Liver (tissue), 3 donors: ENCODE results near the gene SLC6A5.
"Not testable (repeated sequence)": the region's sequence is repeated elsewhere in the genome, so short reads cannot be mapped to it uniquely, and the experiment has no call there.

ENCODE experiments used
- FOXA1 ChIP-seq: IDR thresholded peaks from 2 replicates; pipeline ENCODE4 v1.6.1; 2016; ENCODE audit warnings: antibody characterized with exemption
- GABPA ChIP-seq, 2 donors: IDR thresholded peaks in 1 of 2; conservative IDR thresholded peaks in 1 of 2; 2 replicates each; pipeline ENCODE4 v1.6.1; 2016; ENCODE audit warnings: antibody characterized with exemption in 2 of 2, mild to moderate bottlenecking in 1 of 2, moderate library complexity in 1 of 2
- HNF4A ChIP-seq, 2 donors: conservative IDR thresholded peaks; 2 replicates each; pipeline ENCODE4 v1.6.1; 2016; ENCODE audit warnings: antibody characterized with exemption in 2 of 2, mild to moderate bottlenecking in 2 of 2
- HNF4G ChIP-seq: IDR thresholded peaks from 2 replicates; pipeline ENCODE4 v1.6.1; 2016; ENCODE audit warnings: antibody characterized with exemption
- RAD21 ChIP-seq, 2 donors: IDR thresholded peaks; 2 replicates each; pipeline ENCODE4 v1.6.1; 2016; ENCODE audit warnings: antibody characterized with exemption in 2 of 2, mild to moderate bottlenecking in 2 of 2
- TAF1 ChIP-seq: conservative IDR thresholded peaks from 2 replicates; pipeline ENCODE4 v1.6.1; 2016; ENCODE audit warnings: antibody characterized with exemption, mild to moderate bottlenecking
- YY1 ChIP-seq: IDR thresholded peaks from 2 replicates; pipeline ENCODE4 v1.6.1; 2016; ENCODE audit warnings: antibody characterized with exemption, mild to moderate bottlenecking
- TF ChIP-seq, protein P1 (sequence below): fragments of 150-350 bp; IDR thresholded peaks from 2 replicates; pipeline ENCODE4 v1.5.1; 2017; ENCODE audit warnings: improper control_type of control experiment, low read depth, low read length; ENCODE audit not compliant: missing input control
- TF ChIP-seq, protein P2 (sequence below): IDR thresholded peaks from 2 replicates; pipeline ENCODE4 v1.6.1; 2016; ENCODE audit warnings: antibody characterized with exemption
- donor health status: healthy.
- donor health status: healthy.

DNA sequence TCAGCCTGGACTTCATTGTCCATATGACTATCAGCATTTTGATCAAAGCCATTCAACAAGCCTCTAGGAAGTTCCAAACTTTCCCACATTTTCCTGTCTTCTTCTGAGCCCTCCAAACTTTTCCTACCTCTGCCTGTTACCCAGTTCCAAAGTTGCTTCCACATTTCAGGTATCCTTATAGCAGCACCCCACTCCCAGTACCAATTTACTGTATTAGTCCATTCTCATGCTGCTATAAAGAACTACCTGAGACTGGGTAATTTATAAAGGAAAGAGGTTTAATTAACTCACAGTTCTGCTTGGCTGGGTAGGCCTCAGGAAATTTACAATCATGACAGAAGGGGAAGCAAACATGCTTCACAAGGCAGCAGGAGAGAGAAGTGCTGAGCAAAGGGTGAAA is 43.0 kb upstream of the SLC6A5 start:
- TF ChIP-seq, protein P1, sequence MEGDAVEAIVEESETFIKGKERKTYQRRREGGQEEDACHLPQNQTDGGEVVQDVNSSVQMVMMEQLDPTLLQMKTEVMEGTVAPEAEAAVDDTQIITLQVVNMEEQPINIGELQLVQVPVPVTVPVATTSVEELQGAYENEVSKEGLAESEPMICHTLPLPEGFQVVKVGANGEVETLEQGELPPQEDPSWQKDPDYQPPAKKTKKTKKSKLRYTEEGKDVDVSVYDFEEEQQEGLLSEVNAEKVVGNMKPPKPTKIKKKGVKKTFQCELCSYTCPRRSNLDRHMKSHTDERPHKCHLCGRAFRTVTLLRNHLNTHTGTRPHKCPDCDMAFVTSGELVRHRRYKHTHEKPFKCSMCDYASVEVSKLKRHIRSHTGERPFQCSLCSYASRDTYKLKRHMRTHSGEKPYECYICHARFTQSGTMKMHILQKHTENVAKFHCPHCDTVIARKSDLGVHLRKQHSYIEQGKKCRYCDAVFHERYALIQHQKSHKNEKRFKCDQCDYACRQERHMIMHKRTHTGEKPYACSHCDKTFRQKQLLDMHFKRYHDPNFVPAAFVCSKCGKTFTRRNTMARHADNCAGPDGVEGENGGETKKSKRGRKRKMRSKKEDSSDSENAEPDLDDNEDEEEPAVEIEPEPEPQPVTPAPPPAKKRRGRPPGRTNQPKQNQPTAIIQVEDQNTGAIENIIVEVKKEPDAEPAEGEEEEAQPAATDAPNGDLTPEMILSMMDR: not testable (repeated sequence)
- not testable (repeated sequence) for TF ChIP-seq RAD21 (IDR thresholded peaks at IDR 0.05); GABPA (IDR thresholded peaks at IDR 0.05 in 1 of 2, conservative IDR thresholded peaks at IDR 0.05 in 1 of 2); HNF4G; YY1; FOXA1; HNF4A (conservative IDR thresholded peaks at IDR 0.05); TAF1
- TF ChIP-seq, protein P2, sequence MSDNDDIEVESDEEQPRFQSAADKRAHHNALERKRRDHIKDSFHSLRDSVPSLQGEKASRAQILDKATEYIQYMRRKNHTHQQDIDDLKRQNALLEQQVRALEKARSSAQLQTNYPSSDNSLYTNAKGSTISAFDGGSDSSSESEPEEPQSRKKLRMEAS: not testable (repeated sequence)
